ENCODE results near the gene DERL2. TPM values are rescaled to one million over a fixed set of nuclear protein-coding genes. Genes with fewer than 3 reads are reported as not detected.

Gene DERL2
- total RNA-seq, 4 donors from 2014 or later = 29.6 to 107 (median 52.5) TPM

- no peak overlapping the region for H3K4me3 ChIP-seq (replicated peaks in 1 of 3)
- no peak overlapping the region for H3K27ac ChIP-seq
- peaks cover 0 to 33% of the 10 kb centered on the region in 2 donors for H3K36me3 ChIP-seq
- DNase-seq = no peak
- no peaks in the 10 kb centered on the region for H3K9me3 ChIP-seq
- no peaks in the 10 kb centered on the region for H3K4me1 ChIP-seq
- H3K27me3 ChIP-seq = no peaks in the 10 kb centered on the region
- 95 to 99% methylated on average over 4 of the region's 4 CpGs for WGBS, 2 donors
- intact Hi-C loops (cut with DNase I) = no loop called here
- no peak for TF ChIP-seq POLR2A (IDR thresholded peaks at IDR 0.05)
- no peak for TF ChIP-seq CTCF (IDR thresholded peaks at IDR 0.05)
These were observed 45.1 kb upstream of the DERL2 start for GRCh38 chr17:5531085-5531418.

- WGBS, 2 donors = 84 to 85% methylated on average over 12 of the region's 12 CpGs
- intact Hi-C loops (cut with DNase I) = no loop called here
These were observed 44.5 kb upstream of the DERL2 start for GRCh38 chr17:5530265-5531084.

GRCh38 chr17:5527601-5528250 lies 41.7 kb upstream of the DERL2 start:
- 81 to 88% methylated on average over 8 of the region's 9 CpGs for WGBS, 2 donors
- intact Hi-C loops (cut with DNase I) = no loop called here
- TF ChIP-seq CTCF (IDR thresholded peaks at IDR 0.05) (no peak), POLR2A (IDR thresholded peaks at IDR 0.05) (no peak)
- no peaks in the 10 kb centered on the region for H3K9me3 ChIP-seq
- no peaks in the 10 kb centered on the region for H3K4me1 ChIP-seq
- no peaks in the 10 kb centered on the region for H3K27me3 ChIP-seq
- H3K4me3 ChIP-seq (replicated peaks in 1 of 3) = no peak overlapping the region
- no peak for DNase-seq
- H3K36me3 ChIP-seq = peaks cover 0 to 26% of the 10 kb centered on the region in 2 donors
- peak overlapping the region in 1 of 3 donors; percentile 8 for H3K27ac ChIP-seq

More at GRCh38 chr17:5530265-5531084, 44.5 kb upstream of the DERL2 start:
- TF ChIP-seq CTCF (IDR thresholded peaks at IDR 0.05) = no peak
- TF ChIP-seq POLR2A (IDR thresholded peaks at IDR 0.05) = no peak
- Histone ChIP-seq H3K4me1 (no peaks in the 10 kb centered on the region), H3K27ac (no peak overlapping the region), H3K36me3 (peaks cover 0 to 27% of the 10 kb centered on the region in 2 donors), H3K27me3 (no peaks in the 10 kb centered on the region), H3K4me3 (replicated peaks in 1 of 3) (no peak overlapping the region), H3K9me3 (no peaks in the 10 kb centered on the region)
- DNase-seq = no peak

- Histone ChIP-seq H3K27ac (peak overlapping the region in 1 of 3 donors; percentile 8), H3K27me3 (no peaks in the 10 kb centered on the region), H3K36me3 (peaks cover 0 to 26% of the 10 kb centered on the region in 2 donors), H3K9me3 (no peaks in the 10 kb centered on the region), H3K4me3 (replicated peaks in 1 of 3) (no peak overlapping the region), H3K4me1 (no peaks in the 10 kb centered on the region)
- no peak for TF ChIP-seq CTCF (IDR thresholded peaks at IDR 0.05)
- no peak for TF ChIP-seq POLR2A (IDR thresholded peaks at IDR 0.05)
- intact Hi-C loops (cut with DNase I) = no loop called here
- 72 to 73% methylated on average over 13 to 14 of the region's 14 CpGs for WGBS, 2 donors
- DNase-seq = peak in 1 of 2 donors; percentile 7
These were observed 41.0 kb upstream of the DERL2 start for GRCh38 chr17:5526821-5527598.

Data from thyroid gland (tissue), 4 donors.